HG02763 (cell line): ENCODE results near the gene DGKZ.
A peak's percentile ranks its signal among the peaks of the same experiment; 100 is the strongest.

ENCODE experiments used
- ATAC-seq: cut with Tn5 transposase; IDR thresholded peaks from one replicate; pipeline ENCODE4 v1.9.1; 2021; ENCODE audit warnings: mild to moderate bottlenecking, moderate library complexity; ENCODE audit not compliant: unreplicated experiment

DGKZ gene

GRCh38 chr11:46391578-46392420 is 44.5 kb downstream of the DGKZ start, which contains the start of gene CHRM4:
Gene CHRM4, minus strand, starts transcription at chr11:46391776. Its CDS starts 5,219 bp downstream, at chr11:46386557.
- ATAC-seq = no peak

- peak; percentile 42 for ATAC-seq
These were observed 45.4 kb downstream of the DGKZ start for GRCh38 chr11:46392421-46393230.

DNA sequence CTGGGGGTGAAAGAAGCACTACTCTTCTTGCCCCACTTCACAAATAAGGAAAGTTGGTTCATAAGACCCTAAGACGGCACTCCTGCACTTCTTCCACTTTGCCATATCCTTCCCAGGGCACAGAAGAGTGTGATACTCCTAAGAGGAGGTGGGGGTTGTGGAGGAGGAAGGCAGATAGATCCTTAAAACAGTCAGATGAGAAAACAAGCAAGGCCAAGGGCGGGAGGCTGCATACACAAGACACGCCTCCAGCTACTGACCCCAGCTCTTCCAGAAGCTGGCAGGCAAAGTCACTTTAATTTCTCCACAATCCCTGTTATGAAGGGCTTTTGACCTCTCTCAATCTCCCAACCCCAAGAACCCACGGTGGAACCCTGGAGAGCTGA is 46.0 kb downstream of the DGKZ start:
- no peak for ATAC-seq

DNA sequence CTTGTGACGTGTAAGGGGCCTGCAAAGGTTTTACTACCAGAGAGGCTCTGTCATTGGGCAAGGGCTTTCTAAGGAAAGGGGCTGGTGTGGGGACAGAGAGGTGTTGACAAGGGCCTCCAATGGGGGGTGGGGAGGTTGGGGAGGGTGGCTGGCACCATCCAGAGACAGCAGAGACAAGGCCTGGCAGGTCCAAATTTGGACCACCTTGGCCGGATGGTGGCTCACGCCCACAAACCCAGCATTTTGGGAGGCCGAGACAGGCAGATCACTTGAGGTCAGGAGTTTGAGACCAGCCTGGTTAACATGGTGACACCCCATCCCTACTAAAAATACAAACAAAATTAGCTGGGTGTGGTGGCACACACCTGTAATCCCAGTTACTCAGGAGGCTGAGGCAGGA is 46.5 kb downstream of the DGKZ start:
- ATAC-seq = no peak

- ATAC-seq = no peak
These were observed 50.3 kb downstream of the DGKZ start for GRCh38 chr11:46397526-46397925.

GRCh38 chr11:46402957-46403902 is 56.0 kb downstream of the DGKZ start:
- ATAC-seq = no peak

- ATAC-seq = no peak
These were observed 57.3 kb downstream of the DGKZ start for GRCh38 chr11:46404476-46405017.

DNA sequence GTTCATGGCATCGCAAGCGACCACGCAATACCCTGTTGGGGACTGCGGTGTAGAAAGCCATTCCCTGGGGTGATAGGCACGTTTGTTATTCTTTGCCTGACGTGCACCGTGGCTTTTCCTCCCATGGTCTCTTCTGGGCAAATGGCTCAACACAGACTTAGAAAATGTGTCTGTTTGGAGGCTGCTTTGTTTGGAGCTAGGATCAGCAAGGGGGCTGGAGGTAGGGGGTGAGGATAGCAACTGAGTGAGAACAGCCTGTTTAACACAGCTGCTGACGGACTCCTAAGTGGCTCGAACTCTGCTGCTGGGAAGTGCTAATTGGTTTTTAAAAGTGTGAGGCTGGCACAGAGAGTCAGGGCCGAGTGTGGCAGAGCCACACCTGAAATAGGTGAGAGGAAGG is 60.4 kb downstream of the DGKZ start:
- no peak for ATAC-seq

- no peak for ATAC-seq
These were observed 61.2 kb downstream of the DGKZ start for GRCh38 chr11:46408407-46408986.

GRCh38 chr11:46410021-46410420 is 62.8 kb downstream of the DGKZ start:
- no peak for ATAC-seq

DNA sequence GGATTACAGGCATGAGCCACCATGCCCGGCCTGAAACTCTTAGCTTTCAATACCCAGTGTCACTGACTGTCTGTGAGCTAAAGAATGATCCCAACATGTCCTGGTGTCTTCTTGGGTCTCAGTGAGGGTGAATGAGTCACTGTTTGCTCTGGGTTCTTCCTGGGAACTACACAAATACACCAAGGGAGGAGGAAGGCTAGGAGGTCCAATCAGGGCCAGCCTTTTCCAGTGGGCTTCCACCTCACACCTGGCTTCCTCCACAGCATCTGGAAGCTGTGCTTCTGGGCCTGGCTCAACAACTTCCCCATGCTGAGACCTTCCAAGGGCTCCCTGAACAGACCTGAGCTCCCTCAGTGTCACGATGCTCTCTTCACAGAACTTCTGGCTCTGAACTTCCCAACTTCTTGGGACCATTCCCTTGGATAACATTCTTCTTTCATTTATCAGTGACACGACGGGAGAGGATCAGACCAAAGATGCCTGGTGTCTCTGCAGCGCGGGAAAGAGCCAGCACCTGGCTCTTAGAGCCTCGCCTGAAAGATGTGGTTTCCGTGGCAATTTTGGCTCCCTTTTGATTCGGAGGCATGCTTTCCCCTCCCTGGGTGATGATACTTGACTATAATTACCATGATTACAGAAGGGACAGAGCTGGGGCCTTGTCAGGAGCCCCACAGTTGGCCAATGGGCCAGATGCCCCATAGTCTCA is 66.7 kb downstream of the DGKZ start:
- ATAC-seq = no peak

DNA sequence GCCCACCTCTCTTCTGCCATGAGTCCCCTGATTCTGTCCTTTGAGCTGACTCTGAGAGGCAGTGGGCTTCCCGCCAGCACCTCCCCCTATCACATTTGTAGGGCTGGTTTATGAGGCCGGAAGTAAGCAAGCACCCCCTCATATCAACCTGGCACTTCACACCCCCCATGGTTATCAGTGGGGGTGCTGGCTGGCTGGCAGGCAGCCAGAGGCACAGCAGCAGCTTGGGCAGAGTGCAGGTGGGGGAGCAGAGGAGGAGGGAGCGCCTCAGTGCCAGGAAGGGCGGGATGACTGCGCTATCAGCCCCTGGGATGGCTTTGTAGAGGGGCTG is 67.2 kb downstream of the DGKZ start:
- ATAC-seq = no peak

DNA sequence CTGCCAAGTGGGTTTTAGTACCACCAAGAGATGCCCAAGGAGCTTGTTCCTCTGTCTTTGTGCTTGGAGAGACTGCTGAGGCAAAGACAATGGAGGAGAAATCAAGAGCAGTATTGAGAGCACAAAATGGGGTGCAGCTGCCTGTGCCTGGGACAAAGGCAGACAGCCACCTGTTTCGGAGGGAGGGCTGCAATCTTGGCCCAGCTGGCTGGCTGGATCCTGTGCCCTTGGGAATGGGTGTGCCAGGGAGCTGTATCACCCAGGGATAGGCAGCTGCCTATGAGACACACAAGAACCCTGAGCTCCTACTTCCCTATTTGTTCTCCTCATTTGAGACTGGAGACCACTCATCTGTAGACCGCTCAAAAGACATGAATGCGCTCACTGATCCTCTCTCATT is 67.6 kb downstream of the DGKZ start:
- ATAC-seq = no peak

DNA sequence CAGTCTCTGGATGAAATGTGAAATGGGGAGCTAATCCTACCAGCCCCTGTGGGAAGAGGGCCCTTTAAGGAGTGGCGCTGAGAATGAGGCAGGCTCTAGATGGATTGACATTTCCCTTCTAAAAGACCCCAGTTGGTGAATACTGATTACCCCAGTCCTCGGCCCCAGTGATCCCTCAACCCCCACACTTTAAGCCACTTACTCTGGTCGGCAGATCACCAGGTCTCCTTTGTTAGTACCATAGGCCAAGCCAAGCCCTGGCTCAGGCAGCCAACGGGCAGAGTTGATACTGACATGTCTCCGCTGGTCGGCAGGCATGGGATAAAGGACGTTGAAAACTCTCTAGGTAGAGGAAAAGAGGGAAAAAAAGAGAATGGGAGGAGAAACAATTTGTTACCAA is 70.4 kb downstream of the DGKZ start:
- no peak for ATAC-seq

- no peak for ATAC-seq
These were observed 71.5 kb downstream of the DGKZ start for GRCh38 chr11:46418751-46419150.

DNA sequence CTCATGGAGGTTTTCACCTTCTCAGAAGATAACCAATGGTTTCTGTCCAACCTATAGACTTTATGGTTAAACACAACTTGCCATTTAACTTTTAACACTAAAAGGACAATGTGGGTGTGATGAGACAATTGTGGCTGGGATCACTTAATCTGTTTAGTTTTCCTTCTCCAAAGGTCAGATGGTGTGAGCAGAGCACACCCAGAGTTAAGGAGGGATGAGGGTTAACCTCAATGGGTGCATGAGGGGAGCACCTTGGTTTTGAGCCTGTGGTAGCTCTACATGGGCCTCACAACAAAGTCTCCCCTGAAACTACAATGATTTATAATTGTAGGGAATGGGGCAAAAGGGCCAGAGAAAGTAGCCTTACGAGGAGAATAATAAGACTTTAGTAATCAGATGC is 73.2 kb downstream of the DGKZ start:
- no peak for ATAC-seq

- no peak for ATAC-seq
These were observed 74.1 kb downstream of the DGKZ start for GRCh38 chr11:46421257-46421880.

- no peak for ATAC-seq
These were observed 75.3 kb downstream of the DGKZ start for GRCh38 chr11:46422588-46422987.

DNA sequence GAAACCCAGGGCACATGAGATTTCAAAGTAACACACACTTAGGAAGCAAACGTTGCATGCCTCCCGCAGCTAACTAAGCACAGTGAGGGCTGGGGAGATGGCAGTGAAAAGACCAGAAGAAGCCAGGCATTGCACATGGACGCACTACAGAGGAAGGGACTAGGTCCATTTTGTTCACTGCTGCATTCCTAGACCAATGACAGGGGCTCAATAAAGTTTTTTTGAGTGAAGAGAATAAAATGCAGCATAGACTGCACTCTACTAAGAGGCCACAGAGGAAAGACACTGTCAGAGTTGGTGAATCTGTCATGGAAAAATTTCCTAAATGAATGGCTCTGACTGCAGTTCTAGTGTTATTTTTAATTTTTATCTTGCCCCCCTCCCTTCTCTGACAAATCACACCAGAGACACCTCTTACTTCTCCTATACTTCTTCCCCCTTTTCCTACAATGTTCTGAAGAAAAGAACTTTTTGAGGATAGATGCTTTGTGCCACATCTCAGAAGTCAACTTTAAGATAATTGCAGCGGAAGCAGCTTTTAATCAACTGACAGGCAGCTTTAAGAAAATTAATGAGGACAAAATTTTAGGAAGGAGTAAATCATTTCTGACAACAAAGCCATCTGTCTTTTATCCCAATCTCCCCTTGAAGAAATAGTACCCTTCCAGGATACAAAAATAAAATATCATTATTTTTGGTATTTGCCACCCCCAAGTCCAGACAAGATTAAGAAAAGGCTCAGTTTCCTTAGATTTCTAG is 79.1 kb downstream of the DGKZ start:
- no peak for ATAC-seq
